MCF 10A (cell line): Measurements from ENCODE around the gene ODAD2. TPM values are rescaled to one million over a fixed set of nuclear protein-coding genes. Genes with fewer than 3 reads are reported as not detected.

Source experiments
- BruUV-seq: library from RNA; stranded (reverse); fragments of 400-500 nt; replicated peaks from 2 replicates; lab custom pipeline; 2021; lab: Mats Ljungman, UMichigan
- CTCF ChIA-PET: fragments of 300-600 bp; sonication (Branson Sonifier 250); formaldehyde crosslinking; extraction: SDS; loops from one replicate; lab custom pipeline; 2021; ENCODE audit warnings: antibody characterized with exemption, inconsistent platforms; lab: Yijun Ruan, JAX
- POLR2A ChIA-PET: fragments of 300-600, 350-650 bp; sonication (Branson Sonifier 250); formaldehyde crosslinking; extraction: SDS; loops from one replicate; lab custom pipeline; 2020; ENCODE audit warnings: antibody characterized with exemption, inconsistent platforms; lab: Yijun Ruan, JAX
- DNase-seq: peaks from one replicate; pipeline ENCODE4 v3.0.0-alpha.2; 2018; ENCODE audit not compliant: unreplicated experiment
- H3K27ac Mint-ChIP-seq: one replicate; pipeline ENCODE4 v1.8.0; 2022; ENCODE audit warnings: mild to moderate bottlenecking, low read depth, mixed read lengths; ENCODE audit not compliant: unreplicated experiment
- H3K27me3 Mint-ChIP-seq: one replicate; pipeline ENCODE4 v1.8.0; 2022; ENCODE audit warnings: mixed read lengths; ENCODE audit not compliant: insufficient read depth, unreplicated experiment
- H3K36me3 Mint-ChIP-seq: one replicate; pipeline ENCODE4 v1.8.0; 2022; ENCODE audit warnings: mild to moderate bottlenecking, moderate library complexity, mixed read lengths; ENCODE audit not compliant: insufficient read depth, unreplicated experiment
- H3K4me1 Mint-ChIP-seq: one replicate; pipeline ENCODE4 v1.8.0; 2022; ENCODE audit warnings: mixed read lengths; ENCODE audit not compliant: insufficient read depth, unreplicated experiment
- H3K4me3 Mint-ChIP-seq: one replicate; pipeline ENCODE4 v1.8.0; 2022; ENCODE audit warnings: mild to moderate bottlenecking, moderate library complexity, mixed read lengths; ENCODE audit not compliant: unreplicated experiment
- H3K9me3 Mint-ChIP-seq: one replicate; pipeline ENCODE4 v1.8.0; 2022; ENCODE audit warnings: mixed read lengths; ENCODE audit not compliant: unreplicated experiment
- CTCF ChIP-seq: fragments of 200-600 bp; IDR thresholded peaks from one replicate; pipeline ENCODE4 v1.8.0; 2022; ENCODE audit warnings: antibody characterized with exemption, mild to moderate bottlenecking; ENCODE audit not compliant: unreplicated experiment
- intact Hi-C: fragments of 100-400 bp; cut with micrococcal nuclease; formaldehyde crosslinking; loops from 2 replicates; pipeline ENCODE4 v1.14.1; 2022
- total RNA-seq: library from RNA; stranded (reverse); gene quantifications from 2 replicates; pipeline ENCODE4 v1.2.3, GENCODE V29; 2022

Gene ODAD2
- total RNA-seq, 1 experiment from 2014 or later: 0.28 TPM

GRCh38 chr10:27857616-27858015 lies 141.3 kb downstream of the ODAD2 start:
- BruUV-seq: no TSS peak
- TF ChIP-seq CTCF: no peak
- Mint-ChIP-seq H3K36me3 (no peaks in the 10 kb centered on the region), H3K4me3 (no peak overlapping the region), H3K27me3 (no peaks in the 10 kb centered on the region), H3K4me1 (peaks cover 7% of the 10 kb centered on the region), H3K27ac (no peak overlapping the region), H3K9me3 (peaks cover under 1% of the 10 kb centered on the region)
- ChIA-PET CTCF (no interaction called here), POLR2A (no interaction called here)
- intact Hi-C loops: no loop called here
- no peak for DNase-seq

DNA sequence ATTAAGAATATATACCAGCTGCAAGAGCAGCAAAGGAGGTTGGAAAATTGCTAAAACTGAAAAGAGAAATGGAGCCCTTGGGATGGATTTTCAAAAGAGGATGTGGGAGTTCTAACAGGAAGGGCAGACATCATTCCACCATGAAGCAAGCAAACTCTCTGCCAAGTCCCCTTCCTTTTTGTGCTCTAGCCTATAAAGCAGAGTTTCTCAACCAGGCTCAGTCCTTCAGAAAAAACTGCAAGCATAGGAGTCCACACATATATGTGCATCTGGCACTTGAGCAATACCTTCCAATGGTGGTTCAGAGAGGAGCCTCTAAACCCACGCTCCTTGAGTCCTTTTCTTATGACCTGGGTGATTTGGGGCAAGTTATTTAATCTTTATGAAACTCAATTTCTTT lies 154.7 kb downstream of the ODAD2 start:
- intact Hi-C loops: no loop called here
- Mint-ChIP-seq H3K4me1 (no peaks in the 10 kb centered on the region), H3K36me3 (peaks cover 9% of the 10 kb centered on the region), H3K27ac (no peak overlapping the region), H3K9me3 (peaks cover 9% of the 10 kb centered on the region), H3K4me3 (no peak overlapping the region), H3K27me3 (no peaks in the 10 kb centered on the region)
- TF ChIP-seq CTCF: no peak
- ChIA-PET CTCF (no interaction called here), POLR2A (no interaction called here)
- DNase-seq: no peak
- BruUV-seq: no TSS peak

- Mint-ChIP-seq H3K36me3 (no peaks in the 10 kb centered on the region), H3K9me3 (no peaks in the 10 kb centered on the region), H3K27me3 (no peaks in the 10 kb centered on the region), H3K27ac (no peak overlapping the region), H3K4me3 (no peak overlapping the region), H3K4me1 (peaks cover 5% of the 10 kb centered on the region)
- CTCF ChIA-PET: no interaction called here
- DNase-seq: no peak
- BruUV-seq: no TSS peak
- TF ChIP-seq CTCF: no peak
- POLR2A ChIA-PET: no interaction called here
- intact Hi-C loops: no loop called here
Observed at GRCh38 chr10:27838901-27839300, 160.0 kb downstream of the ODAD2 start.

- CTCF ChIA-PET: interaction anchor here (0.8 kb wide), 1 partner anchor 249 kb away, joined by 3 read pairs; no protein-coding TSS in a partner anchor
- no peaks in the 10 kb centered on the region for H3K9me3 Mint-ChIP-seq
Observed at GRCh38 chr10:27838361-27838760, 160.5 kb downstream of the ODAD2 start.

More at GRCh38 chr10:27838361-27838760, 160.5 kb downstream of the ODAD2 start:
- Mint-ChIP-seq H3K4me1 (peaks cover 5% of the 10 kb centered on the region), H3K4me3 (no peak overlapping the region), H3K27me3 (no peaks in the 10 kb centered on the region), H3K27ac (no peak overlapping the region), H3K36me3 (no peaks in the 10 kb centered on the region)
- POLR2A ChIA-PET: no interaction called here
- BruUV-seq: no TSS peak
- no peak for TF ChIP-seq CTCF
- intact Hi-C loops: no loop called here
- no peak for DNase-seq
